ENCODE data around the gene YEATS2. TPM values are rescaled to one million over a fixed set of nuclear protein-coding genes. Genes with fewer than 3 reads are reported as not detected.

The YEATS2 gene
- total and polyA plus RNA-seq, 2 experiments from 2014 or later, result 15.2 to 72.8 TPM

DNA sequence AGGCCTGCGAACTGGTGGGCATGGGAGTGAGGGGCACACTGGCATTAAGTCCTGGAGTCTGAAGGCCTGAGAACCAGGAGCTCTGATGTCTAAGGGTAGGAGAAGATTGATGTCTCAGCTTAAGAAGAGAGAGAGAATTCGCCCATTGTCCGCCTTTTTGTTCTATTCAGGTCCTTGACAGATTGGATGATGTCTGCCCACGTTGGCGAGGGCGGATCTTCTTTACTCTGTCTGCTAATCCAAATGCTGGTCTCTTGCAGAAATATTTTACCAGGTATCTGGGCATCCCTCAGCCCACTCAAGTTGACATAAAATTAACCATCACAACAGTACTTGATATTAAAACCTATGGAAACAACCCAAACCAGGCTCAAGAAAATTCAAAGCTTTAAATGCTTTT lies 83.6 kb downstream of the YEATS2 start:
- H3K9me3 Mint-ChIP-seq, result no peaks in the 10 kb centered on the region
- no peak for DNase-seq (ENCODE audit: low spot score)
- ATAC-seq, result no peak
- Histone ChIP-seq H3K79me2 (replicated peaks; ENCODE audit: insufficient read depth) (0 out of 2 replicates have a peak, but pooled peaks cover 9% of the 10 kb centered on the region), H3K27me3 (ENCODE audit: insufficient read depth) (no peaks in the 10 kb centered on the region), H3K36me3 (ENCODE audit: insufficient read depth) (peaks cover 57% of the 10 kb centered on the region), H3K9me2 (ENCODE audit: insufficient read depth) (no peaks in the 10 kb centered on the region), H3K4me1 (ENCODE audit: insufficient read depth) (no peaks in the 10 kb centered on the region), H3K4me2 (no peak overlapping the region), H3K4me3 (no peak overlapping the region), H3K27ac (ENCODE audit: low read depth) (no peak overlapping the region), H3F3A (replicated peaks; ENCODE audit: low read depth) (peaks cover 3% of the 10 kb centered on the region; the same call in 1 of the 2 replicates), H4K20me1 (replicated peaks; ENCODE audit: insufficient read depth) (peaks cover 9% of the 10 kb centered on the region), H2AFZ (no peak overlapping the region)
- no peak overlapping the region for H3K27ac Mint-ChIP-seq
- peaks cover 91% of the 10 kb centered on the region for H3K36me3 Mint-ChIP-seq (ENCODE audit: low read depth)
- no peak overlapping the region for H3K4me3 Mint-ChIP-seq
- TF ChIP-seq JUNB (IDR thresholded peaks at IDR 0.05; ENCODE audit: unreplicated experiment), result no peak
- TF ChIP-seq, protein P1, sequence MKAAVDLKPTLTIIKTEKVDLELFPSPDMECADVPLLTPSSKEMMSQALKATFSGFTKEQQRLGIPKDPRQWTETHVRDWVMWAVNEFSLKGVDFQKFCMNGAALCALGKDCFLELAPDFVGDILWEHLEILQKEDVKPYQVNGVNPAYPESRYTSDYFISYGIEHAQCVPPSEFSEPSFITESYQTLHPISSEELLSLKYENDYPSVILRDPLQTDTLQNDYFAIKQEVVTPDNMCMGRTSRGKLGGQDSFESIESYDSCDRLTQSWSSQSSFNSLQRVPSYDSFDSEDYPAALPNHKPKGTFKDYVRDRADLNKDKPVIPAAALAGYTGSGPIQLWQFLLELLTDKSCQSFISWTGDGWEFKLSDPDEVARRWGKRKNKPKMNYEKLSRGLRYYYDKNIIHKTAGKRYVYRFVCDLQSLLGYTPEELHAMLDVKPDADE (IDR thresholded peaks at IDR 0.05), result no peak
- TF ChIP-seq, protein P2, sequence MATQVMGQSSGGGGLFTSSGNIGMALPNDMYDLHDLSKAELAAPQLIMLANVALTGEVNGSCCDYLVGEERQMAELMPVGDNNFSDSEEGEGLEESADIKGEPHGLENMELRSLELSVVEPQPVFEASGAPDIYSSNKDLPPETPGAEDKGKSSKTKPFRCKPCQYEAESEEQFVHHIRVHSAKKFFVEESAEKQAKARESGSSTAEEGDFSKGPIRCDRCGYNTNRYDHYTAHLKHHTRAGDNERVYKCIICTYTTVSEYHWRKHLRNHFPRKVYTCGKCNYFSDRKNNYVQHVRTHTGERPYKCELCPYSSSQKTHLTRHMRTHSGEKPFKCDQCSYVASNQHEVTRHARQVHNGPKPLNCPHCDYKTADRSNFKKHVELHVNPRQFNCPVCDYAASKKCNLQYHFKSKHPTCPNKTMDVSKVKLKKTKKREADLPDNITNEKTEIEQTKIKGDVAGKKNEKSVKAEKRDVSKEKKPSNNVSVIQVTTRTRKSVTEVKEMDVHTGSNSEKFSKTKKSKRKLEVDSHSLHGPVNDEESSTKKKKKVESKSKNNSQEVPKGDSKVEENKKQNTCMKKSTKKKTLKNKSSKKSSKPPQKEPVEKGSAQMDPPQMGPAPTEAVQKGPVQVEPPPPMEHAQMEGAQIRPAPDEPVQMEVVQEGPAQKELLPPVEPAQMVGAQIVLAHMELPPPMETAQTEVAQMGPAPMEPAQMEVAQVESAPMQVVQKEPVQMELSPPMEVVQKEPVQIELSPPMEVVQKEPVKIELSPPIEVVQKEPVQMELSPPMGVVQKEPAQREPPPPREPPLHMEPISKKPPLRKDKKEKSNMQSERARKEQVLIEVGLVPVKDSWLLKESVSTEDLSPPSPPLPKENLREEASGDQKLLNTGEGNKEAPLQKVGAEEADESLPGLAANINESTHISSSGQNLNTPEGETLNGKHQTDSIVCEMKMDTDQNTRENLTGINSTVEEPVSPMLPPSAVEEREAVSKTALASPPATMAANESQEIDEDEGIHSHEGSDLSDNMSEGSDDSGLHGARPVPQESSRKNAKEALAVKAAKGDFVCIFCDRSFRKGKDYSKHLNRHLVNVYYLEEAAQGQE (IDR thresholded peaks at IDR 0.05; ENCODE audit: unreplicated experiment), result no peak
- no peak for TF ChIP-seq NANOG (IDR thresholded peaks at IDR 0.05; ENCODE audit: borderline replicate concordance)
- no peak for TF ChIP-seq STAT1 (IDR thresholded peaks at IDR 0.05; ENCODE audit: unreplicated experiment)
- no peak for TF ChIP-seq CREB1 (CRISPR knock-in tag; IDR thresholded peaks at IDR 0.05; ENCODE audit: low read depth)
- H3K27me3 Mint-ChIP-seq (ENCODE audit: insufficient read depth, low read depth, poor library complexity), result no peaks in the 10 kb centered on the region
- no peaks in the 10 kb centered on the region for H3K4me1 Mint-ChIP-seq

DNA sequence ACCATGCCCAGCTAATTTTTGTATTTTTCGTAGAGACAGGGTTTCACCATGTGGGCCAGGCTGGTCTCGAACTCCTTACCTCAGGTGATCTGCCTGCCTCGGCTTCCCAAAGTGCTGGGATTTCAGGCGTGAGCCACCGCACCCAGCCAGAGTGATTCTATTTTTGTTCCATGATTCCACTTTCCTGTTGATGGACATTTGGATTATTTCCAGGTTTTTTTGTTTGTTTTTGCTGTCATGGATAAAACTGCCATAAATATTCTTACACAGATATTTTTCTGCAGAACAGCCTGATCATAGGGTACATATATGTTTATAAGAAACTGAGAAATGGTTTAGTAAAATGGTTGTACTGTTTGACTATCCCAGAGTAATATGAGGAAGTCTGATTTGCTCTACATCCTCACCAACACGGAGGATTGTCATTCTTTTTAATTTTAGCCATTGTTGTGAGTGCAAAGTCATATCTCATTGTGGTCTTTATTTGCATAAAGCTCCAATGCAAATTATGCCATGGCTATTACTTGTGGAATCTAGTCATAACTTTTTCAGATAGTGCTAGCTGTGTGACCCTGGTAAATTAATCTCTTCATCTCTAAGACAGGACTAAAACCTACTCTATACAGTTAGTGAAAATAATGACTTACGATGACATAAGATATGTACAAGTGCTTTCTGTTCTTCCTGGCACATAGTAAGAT lies 85.1 kb downstream of the YEATS2 start:
- Histone ChIP-seq H3K27ac (ENCODE audit: low read depth) (no peak overlapping the region), H2AFZ (no peak overlapping the region), H3K27me3 (ENCODE audit: insufficient read depth) (no peaks in the 10 kb centered on the region), H3K4me1 (ENCODE audit: insufficient read depth) (no peaks in the 10 kb centered on the region), H3K79me2 (replicated peaks; ENCODE audit: insufficient read depth) (0 out of 2 replicates have a peak, but pooled peaks cover 9% of the 10 kb centered on the region), H3K4me2 (no peak overlapping the region), H3K36me3 (ENCODE audit: insufficient read depth) (peaks cover 66% of the 10 kb centered on the region), H3K9me2 (ENCODE audit: insufficient read depth) (no peaks in the 10 kb centered on the region), H4K20me1 (replicated peaks; ENCODE audit: insufficient read depth) (peaks cover 17% of the 10 kb centered on the region), H3F3A (replicated peaks; ENCODE audit: low read depth) (peaks cover under 1% of the 10 kb centered on the region; the same call in 1 of the 2 replicates), H3K4me3 (no peak overlapping the region)
- Mint-ChIP-seq H3K36me3 (ENCODE audit: low read depth) (peaks cover 90% of the 10 kb centered on the region), H3K4me3 (no peak overlapping the region), H3K27ac (no peak overlapping the region), H3K9me3 (no peaks in the 10 kb centered on the region), H3K27me3 (ENCODE audit: insufficient read depth, low read depth, poor library complexity) (peaks cover 2% of the 10 kb centered on the region), H3K4me1 (no peaks in the 10 kb centered on the region)
- no peak for ATAC-seq
- DNase-seq (ENCODE audit: low spot score), result no peak
- TF ChIP-seq EZH2phosphoT487 (IDR thresholded peaks at IDR 0.05; ENCODE audit: unreplicated experiment) (no peak), POLR2AphosphoS5 (IDR thresholded peaks at IDR 0.05; ENCODE audit: low read depth) (no peak), JUNB (IDR thresholded peaks at IDR 0.05; ENCODE audit: unreplicated experiment) (no peak), ZNF331 (CRISPR knock-in tag; IDR thresholded peaks at IDR 0.05; ENCODE audit: low read depth) (no peak), ZNF114 (CRISPR knock-in tag; IDR thresholded peaks at IDR 0.05) (no peak), CREB1 (CRISPR knock-in tag; IDR thresholded peaks at IDR 0.05; ENCODE audit: low read depth) (no peak), EZH2 (IDR thresholded peaks at IDR 0.05; ENCODE audit: low read depth, unreplicated experiment) (no peak)
- TF ChIP-seq, protein P3, sequence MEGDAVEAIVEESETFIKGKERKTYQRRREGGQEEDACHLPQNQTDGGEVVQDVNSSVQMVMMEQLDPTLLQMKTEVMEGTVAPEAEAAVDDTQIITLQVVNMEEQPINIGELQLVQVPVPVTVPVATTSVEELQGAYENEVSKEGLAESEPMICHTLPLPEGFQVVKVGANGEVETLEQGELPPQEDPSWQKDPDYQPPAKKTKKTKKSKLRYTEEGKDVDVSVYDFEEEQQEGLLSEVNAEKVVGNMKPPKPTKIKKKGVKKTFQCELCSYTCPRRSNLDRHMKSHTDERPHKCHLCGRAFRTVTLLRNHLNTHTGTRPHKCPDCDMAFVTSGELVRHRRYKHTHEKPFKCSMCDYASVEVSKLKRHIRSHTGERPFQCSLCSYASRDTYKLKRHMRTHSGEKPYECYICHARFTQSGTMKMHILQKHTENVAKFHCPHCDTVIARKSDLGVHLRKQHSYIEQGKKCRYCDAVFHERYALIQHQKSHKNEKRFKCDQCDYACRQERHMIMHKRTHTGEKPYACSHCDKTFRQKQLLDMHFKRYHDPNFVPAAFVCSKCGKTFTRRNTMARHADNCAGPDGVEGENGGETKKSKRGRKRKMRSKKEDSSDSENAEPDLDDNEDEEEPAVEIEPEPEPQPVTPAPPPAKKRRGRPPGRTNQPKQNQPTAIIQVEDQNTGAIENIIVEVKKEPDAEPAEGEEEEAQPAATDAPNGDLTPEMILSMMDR (conservative IDR thresholded peaks at IDR 0.05; ENCODE audit: low read depth in 2 of 2), result no peak
- TF ChIP-seq, protein P2 (IDR thresholded peaks at IDR 0.05; ENCODE audit: unreplicated experiment), result no peak

All from GM23338 (cell line).